A549 (cell line): ENCODE measurements around the gene MPP3. TPM values are rescaled to one million over a fixed set of nuclear protein-coding genes. Genes with fewer than 3 reads are reported as not detected.

Experiments used
- ATAC-seq, 2 experiments: fragments of 200-7000 bp in 1 of 2; fragments of >200 bp in 1 of 2; cut with Nextera tagmentation in 1 of 2; cut with Tn5 transposase in 1 of 2; 3 replicates each; pipeline versions ENCODE4 v1.8.0 to v1.9.1; 2018 to 2020; ENCODE audit warnings: mild to moderate bottlenecking in 1 of 2, moderate library complexity in 1 of 2
- CTCF ChIA-PET: fragments of 300-600 bp; sonication (Branson Sonifier 250); formaldehyde crosslinking; extraction: SDS; loops from one replicate; lab custom pipeline; 2021; ENCODE audit warnings: antibody characterized with exemption, inconsistent platforms; lab: Yijun Ruan, JAX
- POLR2A ChIA-PET: fragments of 350-600 bp; formaldehyde crosslinking; extraction: SDS; loops from one replicate; lab custom pipeline; 2021; ENCODE audit warnings: antibody characterized with exemption, inconsistent platforms; lab: Yijun Ruan, JAX
- DNase-seq, 2 experiments: peaks; one replicate each; pipeline versions ENCODE4 v3.0.0 to v3.0.0-alpha.2; 2011 to 2016; ENCODE audit warnings: low read depth in 1 of 2, low spot score in 1 of 2
- FAIRE-seq: peaks from 2 replicates; lab custom pipeline; 2011; peaks lifted over from hg19 to GRCh38; lab: Jason Lieb, UNC
- H3K27ac ChIP-seq, 2 experiments: fragments of >200 bp; sonication (Bioruptor Twin); formaldehyde crosslinking; 3 replicates each; pipeline ENCODE4 v1.5.1; 2016 to 2017
- H3K4me1 ChIP-seq: fragments of >200 bp; sonication (Bioruptor Twin); formaldehyde crosslinking; 3 replicates; pipeline ENCODE4 v1.6.1; 2016
- H3K4me2 ChIP-seq: fragments of >200 bp; sonication (Bioruptor Twin); formaldehyde crosslinking; 3 replicates; pipeline ENCODE4 v1.6.1; 2016
- H3K4me3 ChIP-seq: fragments of >200 bp; sonication (Bioruptor Twin); formaldehyde crosslinking; 3 replicates; pipeline ENCODE4 v1.5.1; 2016
- H3K9me3 ChIP-seq: fragments of >200 bp; sonication (Bioruptor Twin); formaldehyde crosslinking; 3 replicates; pipeline ENCODE4 v1.6.1; 2016
- BCL3 ChIP-seq: fragments of >200 bp; sonication (Bioruptor Twin); formaldehyde crosslinking; IDR thresholded peaks from 3 replicates; pipeline ENCODE4 v1.6.1; 2016
- BHLHE40 ChIP-seq: IDR thresholded peaks from 2 replicates; pipeline ENCODE4 v1.6.1; 2012; ENCODE audit warnings: low read depth, low read length, inconsistent platforms
- CBX8 ChIP-seq: fragments of 200-600 bp; sonication (generic); IDR thresholded peaks from 2 replicates; pipeline ENCODE4 v1.6.1; 2016
- CHD2 ChIP-seq: fragments of 150-350 bp; IDR thresholded peaks from 2 replicates; pipeline ENCODE4 v1.6.1; 2014; ENCODE audit warnings: low read length; ENCODE audit not compliant: partially characterized antibody
- CHD4 ChIP-seq: fragments of 200-600 bp; sonication (generic); IDR thresholded peaks from 2 replicates; pipeline ENCODE4 v1.6.1; 2016; ENCODE audit warnings: antibody characterized with exemption, mild to moderate bottlenecking, borderline replicate concordance
- EP300 ChIP-seq, 2 experiments: fragments of >200 bp; sonication (Bioruptor Twin); formaldehyde crosslinking; IDR thresholded peaks; 2 replicates in 1 of 2; 3 replicates in 1 of 2; pipeline ENCODE4 v1.6.1; 2016 to 2017
- FOSB ChIP-seq: fragments of 250-450 bp; sonication (Bioruptor Pico); IDR thresholded peaks from 2 replicates; pipeline ENCODE4 v1.5.0; 2020; ENCODE audit warnings: mild to moderate bottlenecking, moderate library complexity
- FOXS1 ChIP-seq: fragments of 250-450 bp; sonication (Bioruptor Pico); IDR thresholded peaks from 2 replicates; pipeline ENCODE4 v1.5.0; 2020; ENCODE audit warnings: mild to moderate bottlenecking, moderate library complexity
- HMGXB4 ChIP-seq: fragments of 250-450 bp; sonication (Bioruptor Pico); IDR thresholded peaks from 2 replicates; pipeline ENCODE4 v1.5.0; 2021; ENCODE audit warnings: mild to moderate bottlenecking, moderate library complexity, borderline replicate concordance
- HOXA7 ChIP-seq: fragments of 250-450 bp; sonication (Bioruptor Pico); IDR thresholded peaks from 2 replicates; pipeline ENCODE4 v1.5.0; 2020; ENCODE audit warnings: mild to moderate bottlenecking, moderate library complexity
- KDM5A ChIP-seq: fragments of 200-600 bp; sonication (generic); IDR thresholded peaks from 2 replicates; pipeline ENCODE4 v1.6.1; 2016; ENCODE audit warnings: antibody characterized with exemption, mild to moderate bottlenecking
- MAX ChIP-seq: IDR thresholded peaks from 2 replicates; pipeline ENCODE4 v1.6.1; 2012
- MAZ ChIP-seq: fragments of 150-350 bp; IDR thresholded peaks from 2 replicates; pipeline ENCODE4 v1.6.1; 2014; ENCODE audit warnings: antibody characterized with exemption, low read depth, low read length, borderline replicate concordance
- POLR2AphosphoS2 ChIP-seq: conservative IDR thresholded peaks from 2 replicates; pipeline ENCODE4 v1.6.1; 2012; ENCODE audit warnings: low read length, improper control_type of control experiment, inconsistent platforms
- RAD21 ChIP-seq, 2 experiments: fragments of >200 bp in 1 of 2; sonication (Bioruptor Twin) in 1 of 2; formaldehyde crosslinking in 1 of 2; IDR thresholded peaks in 1 of 2; conservative IDR thresholded peaks in 1 of 2; 2 replicates in 1 of 2; 3 replicates in 1 of 2; pipeline ENCODE4 v1.6.1; 2012 to 2018; ENCODE audit warnings: inconsistent platforms in 1 of 2
- SMC3 ChIP-seq: fragments of >200 bp; sonication (Bioruptor Twin); formaldehyde crosslinking; IDR thresholded peaks from 3 replicates; pipeline ENCODE4 v1.6.1; 2018; ENCODE audit warnings: inconsistent platforms
- SREBF2 ChIP-seq: fragments of 450-650 bp; IDR thresholded peaks from 2 replicates; pipeline ENCODE4 v1.6.1; 2014; ENCODE audit warnings: mild to moderate bottlenecking, moderate library complexity
- ZNF302 ChIP-seq: fragments of 250-450 bp; sonication (Bioruptor Pico); IDR thresholded peaks from 2 replicates; pipeline ENCODE4 v1.9.0; 2021; ENCODE audit warnings: inconsistent platforms, mild to moderate bottlenecking, moderate library complexity
- WGBS: methylation state at CpG from one replicate; pipeline ENCODE4 v1.1.6; 2017; ENCODE audit errors: missing lambda C conversion rate; 5-methylcytosine and 5-hydroxymethylcytosine counted together
- polyA plus RNA-seq, 4 experiments: library from polyadenylated mRNA; depleted of rRNA in 3 of 4; stranded (reverse); fragments of >200 nt; fragmentation: RNase III in 1 of 4; extraction: RNeasy Plus Mini Kit Qiagen cat#74134 plus additional on column Dnase treatment in 1 of 4; gene quantifications; 2 replicates in 3 of 4; 3 replicates in 1 of 4; pipeline ENCODE4 v1.2.3, GENCODE V29; 2011 to 2017
- TF ChIP-seq, protein P1 (sequence below): fragments of >200 bp; sonication (Bioruptor Twin); formaldehyde crosslinking; IDR thresholded peaks from 3 replicates; pipeline ENCODE4 v1.5.1; 2016

Gene MPP3
- polyA plus RNA-seq, 2 of the 4 experiments (the other 2 are of a cell fraction) = 15.5 to 21.4 TPM

- peak; percentile 84 for FAIRE-seq
- DNase-seq = peak; percentile 87 to 97
- ChIA-PET CTCF (interaction anchor here (0.5 to 10.8 kb wide), 51 partner anchors 8 to 292 kb away, joined by 3 to 168 read pairs (median 6); partner anchors contain the start of genes CFAP97D1 and DUSP3), POLR2A (interaction anchor here (0.6 to 1.8 kb wide), 5 partner anchors 10 to 79 kb away, joined by 3 to 16 read pairs (median 3); partner anchors contain the start of gene DUSP3)
- peak; percentile 85 for TF ChIP-seq SMC3
- peak; percentile 47 for TF ChIP-seq MAX
- peak; percentile 80 to 82 for TF ChIP-seq RAD21 (conservative IDR thresholded peaks at IDR 0.05 in 1 of 2, IDR thresholded peaks at IDR 0.05 in 1 of 2)
- TF ChIP-seq CHD4 = no peak
- TF ChIP-seq, protein P1, sequence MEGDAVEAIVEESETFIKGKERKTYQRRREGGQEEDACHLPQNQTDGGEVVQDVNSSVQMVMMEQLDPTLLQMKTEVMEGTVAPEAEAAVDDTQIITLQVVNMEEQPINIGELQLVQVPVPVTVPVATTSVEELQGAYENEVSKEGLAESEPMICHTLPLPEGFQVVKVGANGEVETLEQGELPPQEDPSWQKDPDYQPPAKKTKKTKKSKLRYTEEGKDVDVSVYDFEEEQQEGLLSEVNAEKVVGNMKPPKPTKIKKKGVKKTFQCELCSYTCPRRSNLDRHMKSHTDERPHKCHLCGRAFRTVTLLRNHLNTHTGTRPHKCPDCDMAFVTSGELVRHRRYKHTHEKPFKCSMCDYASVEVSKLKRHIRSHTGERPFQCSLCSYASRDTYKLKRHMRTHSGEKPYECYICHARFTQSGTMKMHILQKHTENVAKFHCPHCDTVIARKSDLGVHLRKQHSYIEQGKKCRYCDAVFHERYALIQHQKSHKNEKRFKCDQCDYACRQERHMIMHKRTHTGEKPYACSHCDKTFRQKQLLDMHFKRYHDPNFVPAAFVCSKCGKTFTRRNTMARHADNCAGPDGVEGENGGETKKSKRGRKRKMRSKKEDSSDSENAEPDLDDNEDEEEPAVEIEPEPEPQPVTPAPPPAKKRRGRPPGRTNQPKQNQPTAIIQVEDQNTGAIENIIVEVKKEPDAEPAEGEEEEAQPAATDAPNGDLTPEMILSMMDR = peak; percentile 92
- H3K9me3 ChIP-seq = no peaks in the 10 kb centered on the region
- peak overlapping the region; percentile 16; the same call in 2 of the 3 replicates for H3K4me2 ChIP-seq
- ATAC-seq = peak; percentile 77 to 89
- H3K27ac ChIP-seq = peak overlapping the region in 1 of 2 experiments; percentile 62; a peak in 4 of 6 replicates
- peaks cover 19% of the 10 kb centered on the region for H3K4me1 ChIP-seq
- H3K4me3 ChIP-seq = no peak overlapping the region
- WGBS = 6% methylated on average over 13 of the region's 13 CpGs
Measured at GRCh38 chr17:43846221-43846712, 13.3 kb upstream of the MPP3 start.

DNA sequence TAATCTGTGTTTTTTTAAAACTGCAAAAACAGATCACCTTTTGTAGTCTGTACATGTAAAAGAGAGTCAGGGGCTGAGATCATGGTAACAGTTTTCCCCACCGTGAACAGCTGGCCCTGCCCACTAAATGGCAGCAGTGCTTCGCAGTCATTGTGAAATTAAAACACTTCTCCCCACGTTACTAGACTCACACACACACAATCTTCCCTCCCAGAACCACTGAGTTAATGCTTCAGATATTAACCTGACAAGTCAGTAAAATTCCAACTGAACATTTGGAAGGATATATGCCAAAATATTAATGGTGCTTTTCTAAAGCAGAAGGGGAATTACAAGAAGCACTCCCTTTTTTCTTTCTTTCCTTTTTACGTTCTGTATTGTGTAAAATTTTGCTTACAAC, 12.8 kb upstream of the MPP3 start:
- H3K4me2 ChIP-seq = peak overlapping the region; percentile 16; the same call in 2 of the 3 replicates
- peaks cover 24% of the 10 kb centered on the region for H3K4me1 ChIP-seq
- no peak overlapping the region for H3K4me3 ChIP-seq
- DNase-seq (no peak), FAIRE-seq (peak; percentile 23), ATAC-seq (no peak)
- H3K27ac ChIP-seq = peak overlapping the region in 1 of 2 experiments; percentile 62; a peak in 4 of 6 replicates
- POLR2A ChIA-PET = interaction anchor here (0.6 to 1.8 kb wide), 5 partner anchors 11 to 79 kb away, joined by 3 to 16 read pairs (median 3); partner anchors contain the start of gene DUSP3
- TF ChIP-seq POLR2AphosphoS2 (no peak), HMGXB4 (CRISPR knock-in tag) (no peak), MAZ (no peak), KDM5A (no peak), CHD2 (no peak), EP300 (IDR thresholded peaks at IDR 0.05) (no peak), CHD4 (no peak), FOSB (CRISPR knock-in tag) (no peak), BCL3 (no peak), ZNF302 (CRISPR knock-in tag) (no peak), CBX8 (no peak), FOXS1 (CRISPR knock-in tag) (no peak), SREBF2 (no peak), BHLHE40 (no peak), SMC3 (no peak), HOXA7 (no peak)
- TF ChIP-seq, all 56 proteins: peak for 0
- 52% methylated on average over 4 of the region's 4 CpGs for WGBS
- CTCF ChIA-PET = interaction anchor here (0.5 to 10.8 kb wide), 45 partner anchors 8 to 291 kb away, joined by 3 to 168 read pairs (median 8); partner anchors contain the start of genes CFAP97D1 and DUSP3
- no peaks in the 10 kb centered on the region for H3K9me3 ChIP-seq
